Stimulated activated CD8-positive, alpha-beta memory T cell treated with anti-CD3 and anti-CD28 coated beads, Interleukin-15, amount 100 ng/mL, for 24 hours (primary cell): ENCODE results near the gene SPAG16.

Source experiments
- DNase-seq: peaks from one replicate; pipeline ENCODE4 v3.0.0-alpha.2; 2020; ENCODE audit warnings: low read depth

The SPAG16 gene

GRCh38 chr2:214169736-214170135 lies 885.5 kb downstream of the SPAG16 start:
- no peak for DNase-seq

GRCh38 chr2:214174563-214174962 lies 890.3 kb downstream of the SPAG16 start:
- no peak for DNase-seq

- no peak for DNase-seq
These were observed 895.8 kb downstream of the SPAG16 start for GRCh38 chr2:214180071-214180470.

GRCh38 chr2:214180686-214181085 lies 896.4 kb downstream of the SPAG16 start:
- no peak for DNase-seq

- DNase-seq: no peak
These were observed 900.2 kb downstream of the SPAG16 start for GRCh38 chr2:214184461-214184860.

- DNase-seq: no peak
These were observed 901.3 kb downstream of the SPAG16 start for GRCh38 chr2:214185546-214185945.

GRCh38 chr2:214192711-214193110 lies 908.4 kb downstream of the SPAG16 start:
- DNase-seq: no peak

- DNase-seq: no peak
These were observed 909.7 kb downstream of the SPAG16 start for GRCh38 chr2:214193943-214194342.

- no peak for DNase-seq
These were observed 912.0 kb downstream of the SPAG16 start for GRCh38 chr2:214196260-214196659.

- no peak for DNase-seq
These were observed 917.6 kb downstream of the SPAG16 start for GRCh38 chr2:214201892-214202291.

GRCh38 chr2:214203214-214203613 lies 919.0 kb downstream of the SPAG16 start:
- DNase-seq: no peak

GRCh38 chr2:214203744-214204289 lies 919.6 kb downstream of the SPAG16 start:
- no peak for DNase-seq

- no peak for DNase-seq
These were observed 930.8 kb downstream of the SPAG16 start for GRCh38 chr2:214215107-214215506.

- DNase-seq: no peak
These were observed 932.9 kb downstream of the SPAG16 start for GRCh38 chr2:214217136-214217535.

- no peak for DNase-seq
These were observed 933.3 kb downstream of the SPAG16 start for GRCh38 chr2:214217599-214217998.

GRCh38 chr2:214220251-214220650 lies 936.0 kb downstream of the SPAG16 start:
- no peak for DNase-seq

GRCh38 chr2:214226061-214226460 lies 941.8 kb downstream of the SPAG16 start:
- DNase-seq: no peak

- DNase-seq: no peak
These were observed 948.0 kb downstream of the SPAG16 start for GRCh38 chr2:214232271-214232670.

GRCh38 chr2:214233164-214233563 lies 948.9 kb downstream of the SPAG16 start:
- no peak for DNase-seq

GRCh38 chr2:214242797-214243196 lies 958.5 kb downstream of the SPAG16 start:
- no peak for DNase-seq

GRCh38 chr2:214244847-214245246 lies 960.6 kb downstream of the SPAG16 start:
- no peak for DNase-seq

GRCh38 chr2:214246417-214246816 lies 962.2 kb downstream of the SPAG16 start:
- no peak for DNase-seq

- no peak for DNase-seq
These were observed 963.3 kb downstream of the SPAG16 start for GRCh38 chr2:214247531-214247930.

- DNase-seq: no peak
These were observed 970.8 kb downstream of the SPAG16 start for GRCh38 chr2:214255046-214255445.

- DNase-seq: no peak
These were observed 977.4 kb downstream of the SPAG16 start for GRCh38 chr2:214261683-214262082.
